Endometrium (tissue), 2 donors: ENCODE data around the gene TUB.

Source experiments
- FAIRE-seq: peaks from 2 replicates; lab custom pipeline; 2012; peaks lifted over from hg19 to GRCh38; lab: Jason Lieb, UNC
- donor health status: control.
- donor health status: control.

Gene TUB

GRCh38 chr11:8069771-8070170 is 11.2 kb upstream of the TUB start:
- no peak for FAIRE-seq

GRCh38 chr11:8070417-8071115 is 10.4 kb upstream of the TUB start:
- FAIRE-seq = no peak

- FAIRE-seq = no peak
Observed at GRCh38 chr11:8071616-8072581, 9.1 kb upstream of the TUB start.

- no peak for FAIRE-seq
Observed at GRCh38 chr11:8075119-8075726, 5.8 kb upstream of the TUB start.

- FAIRE-seq = no peak
Observed at GRCh38 chr11:8079111-8079675, 1.8 kb upstream of the TUB start.

- no peak for FAIRE-seq
Observed at GRCh38 chr11:8080069-8080670, 841 bp upstream of the TUB start.

GRCh38 chr11:8081591-8082250 is 710 bp downstream of the TUB start:
- FAIRE-seq = no peak

GRCh38 chr11:8082391-8083087 is 1.5 kb downstream of the TUB start:
- no peak for FAIRE-seq

- FAIRE-seq = no peak
Observed at GRCh38 chr11:8083088-8083395, 2.0 kb downstream of the TUB start.

GRCh38 chr11:8083871-8084281 is 2.9 kb downstream of the TUB start:
- no peak for FAIRE-seq

GRCh38 chr11:8084352-8084751 is 3.3 kb downstream of the TUB start:
- FAIRE-seq = no peak

- no peak for FAIRE-seq
Observed at GRCh38 chr11:8085011-8085645, 4.1 kb downstream of the TUB start.

- FAIRE-seq = no peak
Observed at GRCh38 chr11:8086001-8086479, 5.0 kb downstream of the TUB start.

- no peak for FAIRE-seq
Observed at GRCh38 chr11:8086571-8086970, 5.6 kb downstream of the TUB start.

GRCh38 chr11:8087185-8087584 is 6.2 kb downstream of the TUB start:
- FAIRE-seq = no peak

GRCh38 chr11:8087756-8088155 is 6.7 kb downstream of the TUB start:
- FAIRE-seq = no peak

- no peak for FAIRE-seq
Observed at GRCh38 chr11:8089791-8090510, 8.9 kb downstream of the TUB start.

GRCh38 chr11:8090756-8091155 is 9.7 kb downstream of the TUB start:
- FAIRE-seq = no peak

GRCh38 chr11:8091721-8092120 is 10.7 kb downstream of the TUB start:
- FAIRE-seq = no peak
